ENCODE measurements around the gene LMAN1L. TPM values are rescaled to one million over a fixed set of nuclear protein-coding genes. Genes with fewer than 3 reads are reported as not detected.

Gene LMAN1L
- total RNA-seq, 4 donors from 2014 or later = 0.66 TPM; not detected in 3

DNA sequence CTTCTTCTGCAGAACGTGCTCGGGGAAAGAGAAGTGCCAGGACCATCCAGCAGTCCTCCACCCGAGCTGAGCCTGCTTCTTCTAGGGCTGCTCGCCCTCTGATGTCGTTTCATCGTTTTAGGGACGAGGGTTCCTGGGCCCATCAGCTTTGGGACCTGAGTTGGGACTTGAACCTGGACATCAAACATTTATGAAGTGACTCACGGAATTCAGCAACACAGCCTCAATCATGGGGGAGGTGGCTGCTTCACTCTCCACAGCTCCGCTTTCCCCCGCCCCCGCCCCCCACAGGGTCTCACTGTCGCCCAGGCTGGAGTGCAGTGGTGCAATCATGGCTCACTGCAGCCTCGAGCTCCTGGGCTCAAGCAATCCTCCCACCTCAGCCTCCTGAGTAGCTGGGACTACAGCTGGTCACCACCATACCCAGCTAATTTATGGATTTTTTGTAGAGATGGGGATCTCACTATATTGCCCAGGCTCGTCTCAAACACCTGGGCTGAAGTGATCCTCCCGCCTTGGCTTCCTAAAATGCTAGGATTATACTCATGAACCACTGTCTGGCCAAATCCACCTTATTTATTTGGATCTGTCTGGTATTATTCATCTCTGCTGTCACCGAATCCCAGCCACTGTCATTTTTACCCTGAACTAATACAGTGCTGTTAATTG is 61.3 kb downstream of the LMAN1L start:
- no peaks in the 10 kb centered on the region for H3K9me3 ChIP-seq
- peak overlapping the region; percentile 90 to 93 (median 92) for H3K27ac ChIP-seq (replicated peaks in 1 of 4)
- intact Hi-C loops (cut with DNase I) = no loop called here
- peak overlapping the region; percentile 67 to 86 (median 76) for H3K4me3 ChIP-seq
- WGBS = 28% methylated on average over 14 of the region's 16 CpGs
- H3K4me1 ChIP-seq = peaks cover 37 to 47% (median 44%) of the 10 kb centered on the region in 4 donors
- no peaks in the 10 kb centered on the region for H3K36me3 ChIP-seq
- TF ChIP-seq, protein P1, sequence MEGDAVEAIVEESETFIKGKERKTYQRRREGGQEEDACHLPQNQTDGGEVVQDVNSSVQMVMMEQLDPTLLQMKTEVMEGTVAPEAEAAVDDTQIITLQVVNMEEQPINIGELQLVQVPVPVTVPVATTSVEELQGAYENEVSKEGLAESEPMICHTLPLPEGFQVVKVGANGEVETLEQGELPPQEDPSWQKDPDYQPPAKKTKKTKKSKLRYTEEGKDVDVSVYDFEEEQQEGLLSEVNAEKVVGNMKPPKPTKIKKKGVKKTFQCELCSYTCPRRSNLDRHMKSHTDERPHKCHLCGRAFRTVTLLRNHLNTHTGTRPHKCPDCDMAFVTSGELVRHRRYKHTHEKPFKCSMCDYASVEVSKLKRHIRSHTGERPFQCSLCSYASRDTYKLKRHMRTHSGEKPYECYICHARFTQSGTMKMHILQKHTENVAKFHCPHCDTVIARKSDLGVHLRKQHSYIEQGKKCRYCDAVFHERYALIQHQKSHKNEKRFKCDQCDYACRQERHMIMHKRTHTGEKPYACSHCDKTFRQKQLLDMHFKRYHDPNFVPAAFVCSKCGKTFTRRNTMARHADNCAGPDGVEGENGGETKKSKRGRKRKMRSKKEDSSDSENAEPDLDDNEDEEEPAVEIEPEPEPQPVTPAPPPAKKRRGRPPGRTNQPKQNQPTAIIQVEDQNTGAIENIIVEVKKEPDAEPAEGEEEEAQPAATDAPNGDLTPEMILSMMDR (IDR thresholded peaks at IDR 0.05) = peak in 1 of 3 experiments; percentile 5
- no peak for TF ChIP-seq POLR2A (IDR thresholded peaks at IDR 0.05; ENCODE audit: low read depth)
- no peaks in the 10 kb centered on the region for H3K27me3 ChIP-seq
- no peak for DNase-seq (ENCODE audit: extremely low spot score)

Small RNAs within 50 kb of the gene (small RNA-seq; reads per million reads assigned to genes)
- gene CPLX3 = 0 reads per million in 3 donors
- gene MIR4513 = 0 reads per million in 3 donors
- 0.25 to 0.93 (median 0.51) reads per million in 3 donors for gene MIR6882

Other genes with a start within 250 kb of the LMAN1L start
- 10 to 100 TPM; 74.6 to 89.8 (median 80.7) TPM for gene CLK3, start 197.0 kb upstream of the LMAN1L start, total RNA-seq
- 10 to 100 TPM in 3 of 4 donors, 1 to 10 TPM in 1; 9.6 to 19.5 (median 17.9) TPM for gene EDC3, start 116.8 kb upstream of the LMAN1L start, total RNA-seq
- gene CYP1A1, start 87.3 kb upstream of the LMAN1L start, total RNA-seq = 1 to 10 TPM in 2 of 4 donors, not detected in 2; 1.5 to 2.5 TPM
- gene CYP1A2, start 64.0 kb upstream of the LMAN1L start, total RNA-seq = not detected
- 10 to 100 TPM; 14.0 to 28.7 (median 21.9) TPM for gene CSK, start 30.8 kb upstream of the LMAN1L start, total RNA-seq
- under 1 TPM in 1 of 4 donors, not detected in 3; 0.33 TPM for gene CPLX3, start 13.8 kb downstream of the LMAN1L start, total RNA-seq
- gene ULK3, start 30.3 kb downstream of the LMAN1L start, total RNA-seq = 10 to 100 TPM; 24.5 to 49.2 (median 35.4) TPM
- gene SCAMP2, start 60.5 kb downstream of the LMAN1L start, total RNA-seq = 100 to 1,000 TPM in 2 of 4 donors, 10 to 100 TPM in 2; 57.3 to 125 (median 94.9) TPM
- gene MPI, start 77.2 kb downstream of the LMAN1L start, total RNA-seq = 10 to 100 TPM; 37.4 to 50.7 (median 44.0) TPM
- gene FAM219B, start 94.0 kb downstream of the LMAN1L start, total RNA-seq = 10 to 100 TPM; 60.8 to 92.0 (median 84.3) TPM
- 10 to 100 TPM; 58.6 to 86.2 (median 75.5) TPM for gene COX5A, start 125.2 kb downstream of the LMAN1L start, total RNA-seq
- 1 to 10 TPM; 4.2 to 7.2 (median 7.0) TPM for gene RPP25, start 143.9 kb downstream of the LMAN1L start, total RNA-seq
- 1 to 10 TPM; 3.3 to 6.4 (median 4.3) TPM for gene SCAMP5, start 182.7 kb downstream of the LMAN1L start, total RNA-seq
- 1 to 10 TPM; 6.4 to 8.9 (median 7.4) TPM for gene PPCDC, start 210.8 kb downstream of the LMAN1L start, total RNA-seq